Activated effector memory CD4-positive, alpha-beta T cell treated with Interleukin-2 at 50 U/mL for 16 hours (primary cell): ENCODE data around the gene RXRA.

Experiments
- DNase-seq: peaks from one replicate; pipeline ENCODE4 v3.0.0-alpha.2; 2020

Gene RXRA

DNA sequence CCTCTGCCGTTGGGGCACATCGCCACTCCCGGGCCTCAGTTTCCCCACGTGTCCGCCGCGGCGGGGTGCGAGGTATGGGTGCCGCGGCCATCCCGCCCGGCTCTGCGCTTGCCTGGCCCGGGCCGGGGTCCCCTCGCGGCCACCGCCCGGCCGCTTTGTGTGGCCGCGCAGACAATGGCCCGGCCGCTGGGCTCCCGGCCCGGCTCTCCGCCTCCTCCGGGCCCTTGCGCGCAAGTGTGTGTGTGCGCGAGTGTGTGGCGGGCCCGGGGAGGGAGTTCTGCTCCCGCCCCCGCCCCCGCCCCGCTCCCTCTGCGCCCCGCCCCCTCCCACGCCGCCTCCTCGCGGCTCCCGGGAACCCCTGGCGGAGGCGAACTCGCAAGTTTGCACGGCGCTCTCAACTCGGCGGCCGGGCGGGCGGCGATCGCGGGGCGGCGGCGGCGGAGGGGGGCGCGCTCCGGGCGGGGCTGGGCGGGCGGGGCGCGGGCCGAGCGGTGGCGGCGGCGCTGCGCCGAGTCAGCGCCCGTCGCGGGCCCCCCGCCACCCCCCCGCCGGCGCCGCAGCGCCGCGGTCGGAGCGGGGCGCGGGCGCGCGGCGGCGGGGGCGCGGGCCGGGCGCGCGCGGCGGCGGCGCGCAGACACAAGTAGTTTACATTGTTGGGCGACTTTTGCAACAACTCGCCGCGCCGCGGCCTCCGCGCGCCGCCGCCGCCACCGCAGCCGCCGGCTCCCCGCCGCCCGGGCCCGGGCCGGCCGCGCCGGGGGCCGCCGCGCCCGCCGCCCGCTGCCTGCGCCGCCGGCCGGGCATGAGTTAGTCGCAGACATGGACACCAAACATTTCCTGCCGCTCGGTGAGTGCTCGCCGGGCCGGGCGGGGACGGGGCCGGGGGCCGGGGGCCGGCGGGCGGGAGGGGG lies at the start of gene RXRA:
RXRA (plus strand) TSS at position 643 of the 911 bp plus-strand sequence; CDS start at position 820, 177 bp downstream.
- peak; percentile 58 for DNase-seq

DNA sequence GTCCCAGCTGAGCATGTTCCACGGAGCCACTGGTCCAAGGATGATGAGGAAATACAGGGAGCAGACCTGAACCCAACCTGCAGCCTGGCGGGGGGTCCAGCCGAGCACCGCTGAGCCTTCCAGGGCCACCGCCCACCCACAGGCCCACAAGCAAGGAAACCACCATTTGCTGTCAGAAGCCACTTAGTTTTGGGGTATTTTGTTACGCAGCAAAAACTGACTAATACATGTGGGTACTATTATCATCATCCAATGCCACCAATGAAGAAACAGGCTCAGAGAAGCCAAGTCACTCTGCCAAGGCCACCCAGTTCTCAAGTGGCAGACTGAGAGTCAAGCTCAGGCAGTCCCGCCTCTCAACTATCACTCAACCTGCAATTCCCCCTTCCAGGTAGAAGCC lies 48.0 kb upstream of the RXRA start:
- DNase-seq = no peak

DNA sequence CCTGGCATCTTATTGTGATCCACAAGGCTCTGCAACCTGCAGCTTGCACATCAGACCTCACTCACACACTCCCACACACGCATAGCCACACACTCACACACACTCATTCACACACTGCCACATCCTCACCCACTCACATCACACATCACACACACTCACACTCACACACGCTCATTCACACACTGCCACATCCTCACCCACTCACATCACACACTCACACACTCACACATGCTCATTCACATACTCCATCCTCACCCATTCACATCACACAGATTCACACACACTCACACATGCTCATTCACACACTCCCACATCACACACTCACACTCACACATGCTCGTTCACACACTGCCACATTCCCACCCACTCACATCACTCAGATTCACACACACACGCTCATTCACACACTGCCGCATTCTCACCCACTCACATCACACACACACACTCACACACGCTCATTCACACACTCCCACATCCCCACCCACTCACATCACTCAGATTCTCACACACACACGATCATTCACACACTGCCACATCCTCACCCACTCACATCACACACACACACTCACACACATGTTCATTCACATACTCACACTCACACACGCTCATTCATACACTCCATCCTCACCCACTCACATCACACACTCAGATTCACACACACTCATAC lies 47.1 kb upstream of the RXRA start:
- no peak for DNase-seq

DNA sequence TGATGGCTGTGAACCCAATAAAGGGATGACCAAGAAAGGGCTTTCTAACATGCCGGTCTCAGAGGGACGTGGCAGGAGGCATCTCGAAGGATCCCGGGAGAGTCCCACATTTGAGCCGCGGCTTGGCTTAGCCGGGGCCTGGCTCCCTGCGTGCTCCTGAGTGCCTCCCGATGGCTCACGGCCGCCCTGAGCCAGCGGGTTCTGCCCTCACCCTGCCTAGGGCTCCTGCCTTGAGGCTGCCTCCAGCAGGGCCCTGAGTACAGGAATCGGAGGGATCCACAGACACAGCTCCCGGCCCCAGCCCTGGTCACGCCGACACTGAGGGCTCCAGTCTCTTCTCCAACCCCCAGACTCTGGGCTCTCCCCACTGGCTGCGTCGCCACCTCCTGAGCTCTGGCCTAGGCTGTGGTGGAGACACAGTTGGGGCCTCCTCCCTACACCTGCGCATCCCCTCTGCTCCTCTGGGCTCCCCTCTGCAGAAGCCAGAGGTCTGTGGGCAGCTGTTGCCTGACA lies 44.1 kb upstream of the RXRA start:
- DNase-seq = no peak

DNA sequence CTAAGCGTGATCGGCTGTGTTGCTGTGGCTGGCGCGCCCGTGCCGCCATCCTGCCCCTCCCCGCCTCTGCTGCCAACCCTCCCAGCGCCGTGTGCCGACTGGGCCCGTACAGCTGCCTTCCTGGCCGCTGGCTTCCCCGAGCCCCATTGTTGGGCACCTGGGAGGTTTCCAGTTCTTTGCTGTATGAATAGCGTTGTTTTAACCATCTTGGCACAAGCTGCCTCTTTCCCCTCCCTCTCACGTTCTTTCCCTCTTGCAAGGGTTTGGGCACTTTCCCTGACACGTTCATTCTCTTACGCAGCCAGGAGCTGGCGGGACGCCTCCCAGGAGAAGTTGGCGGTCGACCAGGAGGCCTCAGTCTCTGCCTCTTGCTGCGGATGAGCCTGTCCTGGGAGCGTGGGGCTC lies 43.1 kb upstream of the RXRA start:
- no peak for DNase-seq

DNA sequence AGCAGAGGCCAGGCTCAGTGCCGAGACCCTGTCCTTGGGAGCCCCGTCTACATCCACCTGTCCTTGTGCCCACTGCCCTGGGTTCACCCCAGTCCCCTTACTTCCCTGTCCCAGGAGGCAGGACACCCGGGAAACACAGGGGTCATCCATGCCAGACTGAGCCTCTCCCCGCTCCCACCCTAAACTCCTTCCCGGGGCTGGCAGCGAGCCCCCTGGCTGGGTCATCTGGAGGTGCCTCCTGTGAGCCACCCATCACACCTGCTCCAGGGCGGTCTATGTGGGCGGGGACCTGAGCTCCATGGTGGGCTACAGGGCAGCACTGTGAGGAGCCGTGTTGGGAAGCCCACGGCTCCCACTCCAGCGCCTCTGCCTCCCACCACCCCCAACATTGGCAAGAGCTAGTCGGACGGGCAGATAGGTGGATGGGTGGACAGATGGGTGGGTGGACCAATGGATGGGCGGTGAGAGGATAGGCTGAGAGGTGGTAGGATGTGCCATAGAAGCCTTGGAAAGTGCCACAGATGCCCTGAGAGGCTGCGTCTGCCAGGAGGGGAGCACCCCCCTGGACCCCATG lies 42.5 kb upstream of the RXRA start:
- no peak for DNase-seq

DNA sequence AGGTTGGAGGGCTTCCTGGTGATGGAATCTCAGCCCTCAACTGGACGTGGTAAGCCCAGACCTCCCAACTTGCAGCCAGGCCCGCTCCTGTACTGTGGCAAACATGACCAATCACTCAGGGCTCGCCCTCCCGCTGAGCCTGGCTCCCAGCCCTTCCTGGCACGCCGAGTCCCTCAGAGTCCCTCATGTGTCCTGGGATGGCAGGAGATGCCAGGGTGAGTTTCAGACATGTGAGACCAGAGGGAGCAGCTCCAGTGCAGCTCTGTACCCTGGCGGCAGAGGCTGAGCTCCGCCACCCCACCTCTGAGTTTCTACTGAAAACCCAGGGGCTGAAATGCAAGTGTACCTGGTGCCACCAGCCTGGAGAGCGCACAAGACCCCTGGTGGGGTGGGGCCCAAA lies 42.0 kb upstream of the RXRA start:
- no peak for DNase-seq

DNA sequence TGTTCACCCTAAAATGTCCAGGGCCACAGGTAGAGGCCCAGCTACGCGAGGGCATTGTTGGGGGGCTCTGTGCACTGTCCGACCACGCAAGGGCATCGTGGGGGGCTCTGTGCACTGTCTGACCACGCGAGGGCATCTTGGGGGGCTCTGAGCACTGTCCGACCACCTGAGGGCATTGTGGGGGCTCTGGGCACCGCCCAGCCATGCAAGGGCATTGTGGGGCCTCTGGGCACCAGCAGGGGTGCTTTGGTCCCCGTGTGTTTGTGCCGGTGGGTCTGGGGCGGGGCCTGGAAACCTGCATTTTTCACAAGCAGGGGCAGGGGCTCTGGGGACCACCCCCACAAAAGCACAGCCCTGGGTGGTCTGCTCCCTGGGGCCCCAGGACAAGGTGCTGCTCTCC lies 41.5 kb upstream of the RXRA start:
- DNase-seq = no peak

DNA sequence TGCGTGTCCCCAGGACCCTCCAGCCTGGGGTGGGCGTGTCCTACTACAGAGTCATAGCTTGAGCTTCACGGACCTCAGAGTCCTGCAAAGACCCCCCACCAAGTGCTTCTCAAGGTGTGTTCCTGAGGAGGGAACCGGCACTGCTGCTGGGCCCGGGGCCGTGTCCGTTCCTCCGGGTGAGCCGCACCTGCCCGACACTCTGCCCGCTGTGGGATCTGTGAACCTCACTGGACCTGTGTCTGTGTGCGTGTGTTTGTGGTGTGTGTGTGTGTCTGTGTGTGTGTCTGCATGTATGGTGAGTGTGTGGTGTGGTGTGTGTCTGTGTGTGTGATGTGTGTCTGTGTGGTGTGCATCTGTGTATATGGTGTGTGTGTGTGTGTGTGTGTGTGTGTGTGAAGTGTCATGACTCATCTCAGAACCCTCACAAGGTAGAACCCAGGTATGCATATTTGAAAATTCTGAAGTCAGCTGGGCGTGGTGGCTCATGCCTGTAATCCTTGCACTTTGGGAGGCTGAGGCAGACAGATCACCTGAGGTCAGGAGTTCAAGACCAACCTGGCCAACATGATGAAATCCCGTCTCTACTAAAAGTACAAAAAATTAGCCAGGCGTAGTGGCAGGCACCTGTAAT lies 40.9 kb upstream of the RXRA start:
- no peak for DNase-seq

DNA sequence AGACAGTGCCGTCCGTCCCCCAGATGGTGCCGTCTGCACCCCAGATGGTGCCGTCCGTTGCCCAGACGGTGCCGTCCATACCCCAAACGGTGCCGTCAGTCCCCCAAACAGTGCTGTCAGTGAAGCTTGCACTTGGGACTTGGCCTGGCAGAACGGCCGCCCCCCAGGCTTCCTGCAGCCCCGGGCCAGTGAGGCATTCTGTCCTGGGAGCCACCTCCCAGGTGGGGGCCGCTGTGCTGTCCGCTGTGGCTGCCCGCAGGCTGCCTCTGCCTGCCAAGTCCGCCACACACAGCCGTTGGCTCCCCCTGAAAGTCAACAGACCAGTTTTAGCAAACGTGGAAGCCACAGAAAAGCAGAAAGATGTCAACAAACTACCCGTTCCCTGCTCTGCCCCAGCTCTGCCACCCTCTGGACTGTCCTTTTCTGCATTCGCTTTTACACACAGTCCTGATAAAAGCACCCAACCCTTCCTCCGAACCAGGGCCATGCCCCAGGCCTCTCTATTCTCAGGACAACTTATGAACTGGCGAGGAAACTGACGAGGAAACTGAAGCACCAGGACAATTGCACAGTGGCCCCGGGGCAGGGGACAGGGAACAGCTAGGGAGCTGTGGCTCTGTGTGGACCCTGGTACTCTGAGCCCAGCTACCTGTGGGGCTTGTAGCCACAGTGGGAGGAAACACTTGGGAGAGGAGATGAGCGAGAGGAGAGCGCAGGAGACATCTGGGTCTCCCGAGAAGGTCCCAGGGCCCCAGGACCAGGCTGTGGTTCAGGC lies 39.6 kb upstream of the RXRA start:
- no peak for DNase-seq

DNA sequence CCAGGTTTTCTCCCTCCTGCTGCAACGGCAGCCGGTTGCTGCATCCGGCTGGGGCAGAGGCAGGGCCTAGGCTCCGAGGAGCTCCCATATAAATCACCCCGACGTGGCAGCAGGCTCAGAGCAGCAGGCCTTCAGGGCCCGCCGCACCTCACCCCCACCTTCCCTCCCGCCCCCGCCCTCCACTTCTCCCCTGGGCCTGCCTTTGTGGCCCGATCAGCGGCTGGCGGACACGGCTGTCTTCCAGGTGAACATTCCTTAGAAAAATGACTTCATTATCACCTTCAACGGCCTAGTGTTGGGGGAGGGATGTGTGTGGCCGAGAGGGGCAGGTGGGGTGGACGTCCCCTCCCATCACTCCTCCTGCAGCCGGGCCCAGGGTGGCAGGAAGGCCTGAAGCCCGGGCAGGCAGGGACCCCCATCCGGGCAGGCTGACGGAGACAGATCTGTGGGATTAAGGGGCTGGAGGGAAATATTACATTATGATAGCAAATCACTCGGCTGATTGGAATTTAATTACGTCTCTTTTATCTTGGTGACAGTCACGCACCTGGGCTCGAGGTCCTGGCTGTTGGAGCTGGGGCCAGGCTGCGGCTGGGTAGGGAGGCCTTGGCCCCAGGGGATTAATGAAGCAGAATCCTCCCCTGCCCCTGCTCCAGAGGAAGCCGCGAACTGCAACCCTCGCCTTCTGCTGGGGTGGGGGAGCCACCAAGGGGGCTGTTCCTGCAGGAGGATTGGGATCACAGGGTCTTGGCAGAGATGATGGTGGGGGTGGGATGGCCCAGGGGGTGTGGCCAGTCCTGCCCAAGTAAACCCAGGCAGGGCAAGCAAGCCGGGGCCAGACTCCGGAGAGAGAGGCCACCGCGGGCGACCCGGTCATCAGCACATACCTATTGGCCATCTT lies 38.4 kb upstream of the RXRA start:
- no peak for DNase-seq

DNA sequence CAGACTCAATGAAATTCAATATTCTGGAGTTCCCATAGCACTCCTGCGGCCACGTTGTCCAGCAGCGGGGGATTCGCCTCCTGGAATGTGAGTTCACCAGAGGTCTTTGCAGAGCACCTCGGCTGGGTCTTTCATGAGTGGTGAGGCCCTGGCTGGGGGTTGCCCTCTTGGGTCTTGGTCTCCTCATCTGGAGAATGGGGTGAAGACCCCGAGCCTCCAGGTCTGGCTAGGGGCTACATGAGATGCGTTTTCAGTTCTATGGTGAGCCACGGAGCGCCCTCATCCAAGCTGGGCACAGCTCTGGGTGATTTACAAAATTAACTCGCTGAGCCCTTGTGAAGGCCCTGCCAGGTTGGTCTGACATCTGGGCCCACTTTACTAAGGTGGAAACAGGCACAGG lies 37.5 kb upstream of the RXRA start:
- no peak for DNase-seq

DNA sequence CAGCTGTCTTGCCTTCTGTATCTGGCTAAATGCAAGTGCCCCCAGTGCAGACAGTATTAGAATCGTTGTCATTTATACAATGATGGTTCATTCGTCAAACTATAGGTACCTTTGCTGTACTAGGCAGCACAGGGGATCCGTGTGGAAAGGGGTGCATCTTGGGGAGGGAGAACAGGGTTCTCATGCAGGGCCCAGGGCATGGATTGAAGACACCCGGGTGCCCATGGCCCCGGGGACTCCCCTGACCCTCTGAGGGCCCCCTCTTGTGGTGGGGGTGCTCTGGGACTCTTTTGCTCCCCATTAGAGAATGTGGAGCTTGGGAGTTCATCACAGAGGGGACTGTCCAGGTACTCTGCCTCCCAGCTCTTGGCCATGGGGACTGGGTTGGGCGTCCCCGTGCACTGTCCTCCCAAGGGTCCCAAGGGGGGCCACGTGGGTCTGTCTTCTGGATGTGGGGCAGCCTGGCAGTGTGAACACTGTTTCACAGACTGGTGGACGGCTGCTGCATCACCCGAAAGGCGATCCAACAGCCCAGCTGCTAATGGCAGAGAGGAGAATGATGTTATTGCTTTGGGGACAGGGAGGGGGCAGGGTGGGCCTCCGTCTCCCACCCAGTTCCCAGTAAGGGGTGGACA lies 36.9 kb upstream of the RXRA start:
- no peak for DNase-seq

DNA sequence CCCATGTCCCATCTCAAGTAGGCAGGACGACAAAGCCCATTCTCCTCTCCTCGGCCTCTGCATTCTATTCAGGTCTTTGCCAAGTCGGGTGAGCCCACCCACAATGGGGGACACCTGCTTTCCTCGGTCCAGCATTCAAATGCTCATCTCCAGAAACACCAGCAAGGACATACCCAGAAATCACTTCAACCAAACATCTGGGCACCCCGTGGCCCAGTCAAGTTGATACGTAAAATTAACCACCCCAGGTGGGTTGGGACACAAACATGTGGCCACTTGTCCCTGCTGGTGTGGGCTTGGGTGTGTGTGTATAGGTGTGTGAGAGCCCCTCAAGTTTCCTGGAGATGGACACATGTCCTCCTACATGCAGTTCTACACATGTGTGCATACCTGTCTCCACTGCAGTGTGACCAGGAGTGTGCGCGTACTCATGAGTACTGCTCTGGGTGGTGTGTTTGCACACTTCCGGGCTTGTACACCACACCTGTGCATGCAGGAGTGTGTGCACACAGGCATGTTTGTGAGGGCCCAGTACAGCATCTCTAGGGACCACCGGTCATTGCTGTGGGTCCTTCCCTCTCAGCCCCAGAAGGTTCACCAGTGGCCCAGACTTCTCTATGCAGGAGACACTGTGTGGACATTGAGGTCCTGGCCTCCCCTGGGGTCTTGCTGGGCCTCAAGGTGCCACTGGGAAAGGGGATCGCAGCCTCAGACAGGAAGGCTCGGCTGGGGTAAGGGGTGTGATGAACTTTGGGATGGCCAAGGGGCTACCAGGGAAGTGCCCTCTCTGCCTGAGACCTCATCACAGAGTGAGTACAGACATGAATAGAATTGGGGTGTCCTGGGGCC lies 35.4 kb upstream of the RXRA start:
- DNase-seq = no peak

DNA sequence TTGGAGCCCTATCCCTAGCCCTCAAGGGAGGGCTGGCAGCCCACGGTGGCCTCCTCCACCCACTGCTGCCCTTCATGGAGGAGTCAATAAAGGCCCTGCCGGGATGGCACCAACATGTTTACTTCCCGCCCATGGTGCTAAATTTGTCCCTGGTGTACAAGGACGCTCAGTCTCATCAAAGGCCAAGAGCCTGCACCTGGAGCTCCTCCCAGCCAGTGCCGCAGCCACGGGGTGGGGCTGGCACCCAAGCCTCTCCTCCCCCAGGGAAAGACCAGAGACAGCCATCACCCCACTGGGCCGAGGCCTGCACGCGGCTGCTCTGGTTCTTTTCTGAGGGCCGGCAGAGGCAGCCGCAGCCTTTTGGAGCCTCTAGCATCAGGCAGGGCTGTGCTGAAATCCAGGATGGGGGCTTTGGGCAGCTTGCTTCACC lies 34.8 kb upstream of the RXRA start:
- no peak for DNase-seq

DNA sequence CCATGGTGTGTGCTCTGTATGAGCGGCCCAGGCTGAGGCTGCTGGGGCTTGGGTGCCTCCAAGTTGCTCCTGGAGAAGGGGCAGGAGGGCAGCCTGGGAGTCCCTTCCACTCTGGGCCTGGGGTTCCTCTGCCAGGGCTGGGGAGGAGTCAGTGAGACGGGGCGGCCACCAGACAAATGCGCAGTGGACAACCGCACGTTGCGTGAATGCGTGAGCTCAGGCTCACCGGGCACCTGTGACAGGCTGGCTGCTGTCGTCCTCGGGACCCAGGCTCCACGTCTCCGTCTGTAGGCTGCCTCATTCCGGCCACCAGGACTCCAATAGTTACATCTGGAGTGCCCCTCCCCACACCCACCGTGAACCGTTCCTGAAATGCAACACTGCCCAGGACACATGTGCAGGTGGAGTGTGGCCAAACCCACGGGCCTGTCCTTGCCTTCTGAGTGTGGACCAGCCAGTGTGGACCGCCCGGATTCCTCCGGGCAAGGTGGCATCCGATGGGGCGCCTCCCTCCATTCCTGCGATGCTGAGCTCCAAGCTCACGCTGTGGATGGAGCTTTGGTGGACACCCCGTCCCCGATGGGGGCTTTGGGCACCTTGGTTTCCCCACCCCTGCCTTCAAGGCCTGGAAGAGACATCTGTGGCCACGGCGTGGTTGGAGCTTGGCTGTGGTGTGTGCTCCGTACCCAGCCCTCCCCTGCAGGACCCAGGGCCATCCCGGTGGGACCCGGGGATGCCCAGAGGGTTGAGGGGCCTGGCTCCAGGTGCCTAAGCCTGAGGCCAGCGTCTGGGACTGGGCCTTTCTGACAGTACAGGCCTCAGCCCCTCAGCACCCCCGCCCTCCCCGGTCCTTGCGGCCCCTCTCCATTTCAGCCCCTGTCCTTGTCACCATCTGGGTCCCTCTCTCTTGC lies 34.0 kb upstream of the RXRA start:
- DNase-seq = no peak

DNA sequence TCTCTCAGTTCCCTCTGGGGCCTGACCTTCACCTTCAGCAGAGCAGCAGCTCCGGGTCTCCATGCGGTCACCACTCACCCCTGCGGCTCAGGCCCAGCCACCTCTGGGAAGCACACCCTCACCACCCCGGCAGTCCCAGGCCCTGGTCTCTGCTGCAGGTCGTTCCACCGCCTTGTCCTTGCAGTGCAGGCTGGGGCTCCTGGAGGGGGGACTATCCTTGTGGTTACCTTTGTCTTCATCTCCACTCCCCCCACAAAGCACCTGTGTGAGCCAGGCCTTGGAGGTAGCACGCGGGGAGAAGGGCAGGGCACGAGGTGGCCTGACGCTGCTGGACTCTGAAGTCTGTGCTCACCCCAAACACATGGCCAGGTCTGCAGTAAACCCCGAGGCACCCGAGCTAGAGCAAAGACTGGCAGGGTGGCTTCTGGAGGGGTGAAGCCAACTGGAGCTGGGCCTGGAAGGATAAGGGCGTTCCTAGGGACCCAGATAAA lies 33.2 kb upstream of the RXRA start:
- no peak for DNase-seq

DNA sequence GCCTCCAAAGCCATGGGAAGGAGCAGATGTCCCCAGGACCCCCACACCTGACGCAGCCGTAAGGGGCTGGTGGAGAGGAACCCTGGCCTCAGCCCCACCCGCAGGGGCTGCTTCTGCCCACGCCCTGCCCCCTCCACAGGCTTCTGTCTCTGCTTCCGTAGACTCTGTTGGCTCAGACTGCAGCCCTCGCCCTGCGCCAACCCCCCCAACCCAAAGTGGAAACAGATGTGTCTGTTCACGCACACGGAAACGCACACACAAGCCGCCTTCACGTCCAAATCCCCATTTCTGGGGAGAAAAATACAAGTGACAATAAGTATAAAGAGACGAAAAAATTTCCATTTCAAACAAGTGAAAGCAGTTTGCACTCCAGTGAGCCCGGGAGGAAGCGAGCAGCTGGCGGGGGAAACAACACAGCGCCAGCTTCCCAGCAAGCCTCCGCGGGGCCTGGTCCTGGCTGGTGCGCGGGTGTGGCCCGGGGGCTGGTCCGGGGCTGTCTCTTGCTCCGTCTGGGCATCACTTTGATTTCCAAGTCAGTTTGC lies 32.6 kb upstream of the RXRA start:
- no peak for DNase-seq
